Measurements from ENCODE around the gene ARFGAP3. TPM values are rescaled to one million over a fixed set of nuclear protein-coding genes. Genes with fewer than 3 reads are reported as not detected.
"Not testable (repeated sequence)": the region's sequence is repeated elsewhere in the genome, so short reads cannot be mapped to it uniquely, and the experiment has no call there.

The ARFGAP3 gene
- total RNA-seq, 1 donor from 2014 or later = 62.0 TPM

GRCh38 chr22:42766860-42767259, 90.2 kb downstream of the ARFGAP3 start:
- no peaks in the 10 kb centered on the region for H3K27me3 ChIP-seq (ENCODE audit: control insufficient read depth, insufficient read depth, low read length)
- no peak overlapping the region for H3K4me3 ChIP-seq (ENCODE audit: low read depth, low read length)
- DNase-seq (ENCODE audit: low read depth) = no peak
- no peaks in the 10 kb centered on the region for H3K36me3 ChIP-seq (ENCODE audit: control insufficient read depth, insufficient read depth, low read length)
- TF ChIP-seq CTCF (IDR thresholded peaks at IDR 0.05; ENCODE audit: insufficient read depth, low read length, poor library complexity, severe bottlenecking) = no peak

- no peak for TF ChIP-seq CTCF (IDR thresholded peaks at IDR 0.05; ENCODE audit: insufficient read depth, low read length, poor library complexity, severe bottlenecking)
- no peaks in the 10 kb centered on the region for H3K27me3 ChIP-seq (ENCODE audit: control insufficient read depth, insufficient read depth, low read length)
- H3K4me3 ChIP-seq (ENCODE audit: low read depth, low read length) = no peak overlapping the region
- no peak for DNase-seq (ENCODE audit: low read depth)
- no peaks in the 10 kb centered on the region for H3K36me3 ChIP-seq (ENCODE audit: control insufficient read depth, insufficient read depth, low read length)
These were observed 92.1 kb downstream of the ARFGAP3 start for GRCh38 chr22:42764895-42765363.

- no peaks in the 10 kb centered on the region for H3K27me3 ChIP-seq (ENCODE audit: control insufficient read depth, insufficient read depth, low read length)
- H3K4me3 ChIP-seq (ENCODE audit: low read depth, low read length) = no peak overlapping the region
- no peaks in the 10 kb centered on the region for H3K36me3 ChIP-seq (ENCODE audit: control insufficient read depth, insufficient read depth, low read length)
- DNase-seq (ENCODE audit: low read depth) = no peak
- no peak for TF ChIP-seq CTCF (IDR thresholded peaks at IDR 0.05; ENCODE audit: insufficient read depth, low read length, poor library complexity, severe bottlenecking)
These were observed 93.0 kb downstream of the ARFGAP3 start for GRCh38 chr22:42763965-42764480.

GRCh38 chr22:42760806-42761565, 96.1 kb downstream of the ARFGAP3 start:
- no peaks in the 10 kb centered on the region for H3K27me3 ChIP-seq (ENCODE audit: control insufficient read depth, insufficient read depth, low read length)
- DNase-seq (ENCODE audit: low read depth) = no peak

GRCh38 chr22:42758931-42759629, 98.0 kb downstream of the ARFGAP3 start:
- Histone ChIP-seq H3K27me3 (ENCODE audit: control insufficient read depth, insufficient read depth, low read length) (no peaks in the 10 kb centered on the region), H3K36me3 (ENCODE audit: control insufficient read depth, insufficient read depth, low read length) (no peaks in the 10 kb centered on the region), H3K4me3 (ENCODE audit: low read depth, low read length) (no peak overlapping the region)
- no peak for DNase-seq (ENCODE audit: low read depth)
- TF ChIP-seq CTCF (IDR thresholded peaks at IDR 0.05; ENCODE audit: insufficient read depth, low read length, poor library complexity, severe bottlenecking) = no peak

More at GRCh38 chr22:42760806-42761565, 96.1 kb downstream of the ARFGAP3 start:
- no peak for TF ChIP-seq CTCF (IDR thresholded peaks at IDR 0.05; ENCODE audit: insufficient read depth, low read length, poor library complexity, severe bottlenecking)
- Histone ChIP-seq H3K36me3 (ENCODE audit: control insufficient read depth, insufficient read depth, low read length) (no peaks in the 10 kb centered on the region), H3K4me3 (ENCODE audit: low read depth, low read length) (no peak overlapping the region)

GRCh38 chr22:42755553-42755952, 101.5 kb downstream of the ARFGAP3 start:
- H3K4me3 ChIP-seq (ENCODE audit: low read depth, low read length); DNase-seq (ENCODE audit: low read depth); H3K36me3 ChIP-seq (ENCODE audit: control insufficient read depth, insufficient read depth, low read length); H3K27me3 ChIP-seq (ENCODE audit: control insufficient read depth, insufficient read depth, low read length): not testable (repeated sequence)

- not testable (repeated sequence) for H3K4me3 ChIP-seq (ENCODE audit: low read depth, low read length); H3K36me3 ChIP-seq (ENCODE audit: control insufficient read depth, insufficient read depth, low read length); DNase-seq (ENCODE audit: low read depth); H3K27me3 ChIP-seq (ENCODE audit: control insufficient read depth, insufficient read depth, low read length)
These were observed 102.0 kb downstream of the ARFGAP3 start for GRCh38 chr22:42755121-42755520.
